Vagina (tissue), 2 donors: ENCODE results near the gene NEDD9.

ENCODE experiments used
- CTCF ChIP-seq, 3 experiments: fragments of 450-650 bp in 2 of 3; fragments of 200-600 bp in 1 of 3; sonication (generic) in 1 of 3; IDR thresholded peaks; one replicate each; pipeline ENCODE4 v1.5.1; 2017 to 2019; ENCODE audit warnings: antibody characterized with exemption in 3 of 3, mild to moderate bottlenecking in 2 of 3, moderate library complexity in 2 of 3
- POLR2A ChIP-seq, 2 donors: fragments of 450-650 bp; IDR thresholded peaks; one replicate each; pipeline ENCODE4 v1.6.1; 2017; ENCODE audit warnings: antibody characterized with exemption in 2 of 2, mild to moderate bottlenecking in 2 of 2, moderate library complexity in 2 of 2

- TF ChIP-seq CTCF (IDR thresholded peaks at IDR 0.05) (no peak), POLR2A (IDR thresholded peaks at IDR 0.05) (no peak)
These were observed 41.7 kb downstream of the NEDD9 start for GRCh38 chr6:11190625-11191245.
